ENCODE measurements around the gene EHD2.
"Not testable (repeated sequence)": the region's sequence is repeated elsewhere in the genome, so short reads cannot be mapped to it uniquely, and the experiment has no call there.

EHD2 gene

DNA sequence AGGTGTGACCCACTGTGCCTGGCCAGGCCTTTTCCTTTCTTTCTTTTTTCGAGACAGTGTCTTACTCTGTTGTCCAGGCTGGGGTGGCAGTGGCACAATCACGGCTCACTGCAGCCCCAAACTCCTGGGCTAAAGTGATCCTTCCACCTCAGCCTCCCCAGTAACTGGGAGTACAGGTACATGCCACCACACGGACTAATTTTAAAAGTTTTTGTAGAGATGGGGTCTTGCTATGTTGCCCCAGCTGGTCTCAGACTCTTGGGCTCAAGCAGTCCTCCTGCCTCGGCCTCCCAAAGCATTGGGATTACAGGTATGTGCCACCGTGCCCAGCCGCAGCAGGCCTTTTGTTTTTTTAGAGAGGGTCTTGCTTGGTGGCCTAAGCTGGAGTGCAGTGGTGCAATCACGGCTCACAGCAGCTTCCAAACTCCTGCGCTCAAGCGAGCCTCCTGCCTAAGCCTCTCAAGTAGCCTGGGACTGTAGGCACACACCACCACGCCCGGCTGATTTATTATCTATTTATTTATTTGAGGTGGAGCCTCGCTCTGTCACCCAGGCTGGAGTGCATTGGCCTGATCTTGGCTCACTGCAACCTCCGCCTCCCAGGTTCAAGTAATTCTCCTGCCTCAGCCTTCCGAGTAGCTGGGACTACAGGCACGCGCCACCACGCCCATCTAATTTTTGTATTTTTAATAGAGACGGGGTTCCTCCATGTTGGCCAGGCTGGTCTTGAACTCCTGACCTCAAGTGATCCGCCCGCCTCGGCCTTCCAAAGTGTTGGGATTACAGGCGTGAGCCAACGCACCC lies 64.2 kb downstream of the EHD2 start:
- not testable (repeated sequence) for DNase-seq

GRCh38 chr19:47778049-47778953 lies 65.1 kb downstream of the EHD2 start, which contains the start of gene SELENOW:
Gene SELENOW (plus strand): TSS chr19:47778703. CDS start chr19:47778786, 83 bp downstream.
- peak; percentile 21 to 56 for DNase-seq

DNA sequence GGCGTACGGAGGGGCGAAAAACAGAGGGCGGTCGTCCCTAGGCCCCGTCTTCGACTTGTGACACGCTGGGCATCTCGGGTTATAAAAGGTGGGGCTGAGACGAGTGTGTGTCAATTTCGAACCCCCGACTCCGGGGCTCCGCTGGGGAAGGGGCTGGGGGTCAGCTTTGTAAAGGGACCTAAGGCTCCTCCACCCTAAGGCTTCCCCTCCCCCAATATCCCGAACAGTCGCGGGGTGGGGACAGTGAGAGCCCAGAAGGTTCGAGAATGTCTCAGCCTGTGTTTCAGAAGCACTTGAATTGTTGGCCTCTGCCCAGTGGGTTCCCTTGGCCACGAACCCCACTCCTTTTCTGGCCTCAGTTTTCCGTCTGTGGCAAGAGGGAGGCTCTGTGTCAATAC lies 65.7 kb downstream of the EHD2 start:
- DNase-seq, result no peak

DNA sequence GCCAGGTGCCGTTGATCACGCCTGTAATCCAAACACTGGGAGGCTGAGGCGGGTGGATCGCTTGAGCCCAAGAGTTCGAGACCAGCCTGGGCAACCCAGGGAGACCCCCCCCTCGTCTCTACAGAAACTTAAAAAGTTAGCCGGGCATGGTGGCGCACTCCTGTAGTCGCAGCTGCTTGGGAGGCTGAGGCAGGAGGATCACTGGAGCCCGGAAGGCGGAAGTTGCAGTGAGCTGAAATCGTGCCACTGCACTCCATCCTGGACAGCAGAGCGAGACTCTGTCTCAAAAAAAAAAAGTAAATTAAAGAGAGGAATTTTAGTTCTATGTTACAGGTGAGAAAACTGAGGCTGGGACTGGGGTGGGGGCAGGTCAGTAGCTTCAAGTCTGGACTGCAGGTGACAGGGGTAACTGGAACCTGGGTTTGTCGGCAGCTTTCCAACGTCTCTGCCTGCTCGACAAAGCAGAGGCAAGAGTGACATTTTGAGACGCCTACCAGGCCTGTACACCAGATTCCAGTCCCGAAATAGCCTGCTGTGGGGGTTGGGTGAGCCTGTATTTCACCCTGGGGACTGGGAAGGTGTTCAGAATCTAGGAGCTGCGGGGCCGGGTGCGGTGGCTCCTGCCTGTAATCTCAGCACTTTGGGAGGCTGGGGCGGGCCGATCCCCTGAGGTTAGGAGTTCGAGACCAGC lies 66.4 kb downstream of the EHD2 start:
- no peak for DNase-seq

GRCh38 chr19:47780215-47780551 lies 67.0 kb downstream of the EHD2 start:
- DNase-seq, result no peak

- no peak for DNase-seq
Measured at GRCh38 chr19:47781590-47782262, 68.5 kb downstream of the EHD2 start.

DNA sequence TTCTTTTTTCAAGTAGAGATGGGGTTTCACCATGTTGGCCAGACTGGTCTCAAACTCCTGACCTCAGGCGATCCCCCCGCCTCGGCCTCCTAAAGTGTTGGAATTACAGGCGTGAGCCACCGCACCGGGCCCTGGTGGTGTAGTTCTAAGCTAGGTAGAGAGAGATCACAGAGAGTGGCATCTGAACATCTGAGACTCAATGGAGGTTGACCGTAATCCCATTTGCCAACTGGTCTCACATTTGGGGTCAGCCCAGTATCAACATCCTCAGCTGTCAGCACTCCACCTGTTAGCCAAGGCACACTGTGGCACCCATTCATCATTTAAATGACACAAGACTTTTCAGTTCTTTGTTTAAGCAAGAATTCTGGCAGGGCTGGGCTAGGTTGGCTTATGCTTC lies 73.3 kb downstream of the EHD2 start:
- no peak for DNase-seq

DNA sequence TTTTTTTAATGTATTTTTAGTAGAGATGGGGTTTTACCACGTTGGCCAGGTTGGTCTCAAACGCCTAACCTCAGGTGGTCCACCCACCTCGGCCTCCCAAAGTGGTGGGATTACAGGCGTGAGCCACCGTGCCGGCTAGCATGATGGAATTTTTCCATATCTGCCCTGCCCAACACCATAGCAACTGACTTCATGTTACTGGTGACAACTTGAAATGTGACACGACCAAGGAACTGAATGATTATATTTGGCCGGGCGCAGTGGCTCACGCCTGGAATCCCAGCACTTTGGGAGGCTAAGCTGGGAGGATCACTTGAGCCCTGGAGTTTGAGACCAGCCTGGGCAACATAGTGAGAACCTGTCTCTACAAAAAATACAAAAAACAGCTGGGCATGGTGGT lies 74.1 kb downstream of the EHD2 start:
- DNase-seq, result not testable (repeated sequence)

DNA sequence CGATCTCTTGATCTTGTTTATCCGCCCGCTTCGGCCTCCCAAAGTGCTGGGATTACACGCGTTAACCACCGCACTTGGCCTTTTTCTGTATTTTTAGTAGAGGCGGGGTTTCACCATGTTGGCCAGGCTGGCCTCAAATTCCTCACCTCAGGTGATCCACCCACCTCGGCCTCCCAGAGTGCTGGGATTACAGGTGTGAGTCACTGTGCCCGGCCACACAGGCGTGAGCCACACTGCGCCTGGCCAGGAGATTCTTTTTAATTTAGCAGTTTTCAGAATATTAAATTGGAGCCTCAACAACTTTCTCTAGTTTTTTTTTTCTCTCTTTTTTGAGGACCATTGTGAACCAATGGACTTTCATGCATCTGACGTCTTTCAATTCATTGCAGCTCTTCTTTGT lies 76.6 kb downstream of the EHD2 start:
- DNase-seq, result not testable (repeated sequence)

- peak in 1 of 2 experiments; percentile 54 for DNase-seq
Measured at GRCh38 chr19:47790398-47790814, 77.2 kb downstream of the EHD2 start.

- DNase-seq, result no peak
Measured at GRCh38 chr19:47792616-47793015, 79.4 kb downstream of the EHD2 start.

Measured in SW 1271 (cell line).